ENCODE data around the gene RASGRP2.

Gene RASGRP2

DNA sequence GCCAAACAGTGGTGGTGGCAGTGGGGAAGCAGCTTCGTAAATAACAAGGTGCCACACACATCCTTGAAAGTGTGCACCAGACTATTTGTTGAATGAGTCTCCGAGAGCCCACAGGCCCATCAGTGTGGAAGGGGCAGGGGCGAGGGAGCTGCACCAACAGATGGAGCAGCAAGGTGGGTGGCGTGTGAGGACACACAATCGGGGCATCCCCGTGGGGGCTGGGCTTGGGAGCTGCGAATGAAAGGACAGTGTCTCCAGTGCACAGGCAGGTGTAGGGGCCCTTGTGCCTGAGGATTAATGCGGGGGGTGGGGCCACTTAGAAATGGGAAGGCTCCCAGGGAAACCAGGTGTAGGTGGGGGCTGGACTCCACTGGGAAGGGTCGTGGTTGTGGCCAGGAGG lies 23.8 kb downstream of the RASGRP2 start:
- in situ Hi-C loops (cut with HindIII; ENCODE audit: low sequenced_read_pairs), result no loop called here
- TF ChIP-seq, protein P1, sequence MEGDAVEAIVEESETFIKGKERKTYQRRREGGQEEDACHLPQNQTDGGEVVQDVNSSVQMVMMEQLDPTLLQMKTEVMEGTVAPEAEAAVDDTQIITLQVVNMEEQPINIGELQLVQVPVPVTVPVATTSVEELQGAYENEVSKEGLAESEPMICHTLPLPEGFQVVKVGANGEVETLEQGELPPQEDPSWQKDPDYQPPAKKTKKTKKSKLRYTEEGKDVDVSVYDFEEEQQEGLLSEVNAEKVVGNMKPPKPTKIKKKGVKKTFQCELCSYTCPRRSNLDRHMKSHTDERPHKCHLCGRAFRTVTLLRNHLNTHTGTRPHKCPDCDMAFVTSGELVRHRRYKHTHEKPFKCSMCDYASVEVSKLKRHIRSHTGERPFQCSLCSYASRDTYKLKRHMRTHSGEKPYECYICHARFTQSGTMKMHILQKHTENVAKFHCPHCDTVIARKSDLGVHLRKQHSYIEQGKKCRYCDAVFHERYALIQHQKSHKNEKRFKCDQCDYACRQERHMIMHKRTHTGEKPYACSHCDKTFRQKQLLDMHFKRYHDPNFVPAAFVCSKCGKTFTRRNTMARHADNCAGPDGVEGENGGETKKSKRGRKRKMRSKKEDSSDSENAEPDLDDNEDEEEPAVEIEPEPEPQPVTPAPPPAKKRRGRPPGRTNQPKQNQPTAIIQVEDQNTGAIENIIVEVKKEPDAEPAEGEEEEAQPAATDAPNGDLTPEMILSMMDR (IDR thresholded peaks at IDR 0.05; ENCODE audit: low read depth, low read length, missing control alignments), result no peak
- H3K4me3 ChIP-seq (ENCODE audit: low read depth, low read length), result no peak overlapping the region
- DNase-seq (ENCODE audit: low read depth), result no peak

DNA sequence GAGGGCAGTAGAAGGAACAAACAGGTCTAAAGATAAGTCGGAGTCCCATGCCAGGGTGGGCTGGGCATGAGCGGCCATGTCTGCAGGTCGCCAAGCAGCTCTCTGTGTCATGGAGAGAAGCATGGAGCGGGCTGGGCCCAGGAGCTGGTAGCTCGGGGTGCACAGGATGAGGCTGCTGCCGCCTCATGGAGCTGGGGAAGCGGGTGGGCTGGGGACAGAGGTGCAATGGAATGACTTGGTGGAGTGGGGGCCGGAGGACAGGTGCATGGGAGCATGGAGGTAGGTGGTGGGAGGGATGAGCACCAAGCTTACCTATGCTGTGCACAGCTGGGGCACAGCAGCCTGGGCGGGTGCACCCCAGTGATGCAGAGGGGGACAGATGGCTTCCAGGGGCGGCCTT lies 24.5 kb downstream of the RASGRP2 start:
- no peak overlapping the region for H3K4me3 ChIP-seq (ENCODE audit: low read depth, low read length)
- DNase-seq (ENCODE audit: low read depth), result no peak
- in situ Hi-C loops (cut with HindIII; ENCODE audit: low sequenced_read_pairs), result loop anchor here (5.0 to 10.0 kb wide), 2 partner anchors 33 to 55 kb away; partner anchors contain the start of gene SF1
- TF ChIP-seq, protein P1 (IDR thresholded peaks at IDR 0.05; ENCODE audit: low read depth, low read length, missing control alignments), result no peak

DNA sequence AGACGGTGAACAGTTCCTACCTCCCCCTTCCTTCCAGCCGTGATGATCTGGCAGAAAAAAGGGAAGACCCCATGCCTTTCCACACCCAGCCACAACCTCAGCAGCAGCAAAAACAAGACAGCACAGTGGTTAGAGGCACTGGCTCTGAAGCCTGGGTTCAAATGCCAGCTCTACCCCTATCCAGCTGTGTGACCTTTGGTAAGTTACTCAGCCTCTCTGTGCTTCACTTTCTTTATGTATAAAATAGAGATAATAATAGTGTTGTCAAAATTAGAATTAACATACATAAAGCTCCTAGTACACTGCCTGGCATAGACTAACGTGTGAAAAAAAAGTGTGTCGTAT lies 25.2 kb downstream of the RASGRP2 start:
- in situ Hi-C loops (cut with HindIII; ENCODE audit: low sequenced_read_pairs), result loop anchor here (5.0 to 10.0 kb wide), 2 partner anchors 34 to 56 kb away; partner anchors contain the start of gene SF1
- H3K4me3 ChIP-seq (ENCODE audit: low read depth, low read length), result no peak overlapping the region
- DNase-seq (ENCODE audit: low read depth), result no peak
- TF ChIP-seq, protein P1 (IDR thresholded peaks at IDR 0.05; ENCODE audit: low read depth, low read length, missing control alignments), result no peak

DNA sequence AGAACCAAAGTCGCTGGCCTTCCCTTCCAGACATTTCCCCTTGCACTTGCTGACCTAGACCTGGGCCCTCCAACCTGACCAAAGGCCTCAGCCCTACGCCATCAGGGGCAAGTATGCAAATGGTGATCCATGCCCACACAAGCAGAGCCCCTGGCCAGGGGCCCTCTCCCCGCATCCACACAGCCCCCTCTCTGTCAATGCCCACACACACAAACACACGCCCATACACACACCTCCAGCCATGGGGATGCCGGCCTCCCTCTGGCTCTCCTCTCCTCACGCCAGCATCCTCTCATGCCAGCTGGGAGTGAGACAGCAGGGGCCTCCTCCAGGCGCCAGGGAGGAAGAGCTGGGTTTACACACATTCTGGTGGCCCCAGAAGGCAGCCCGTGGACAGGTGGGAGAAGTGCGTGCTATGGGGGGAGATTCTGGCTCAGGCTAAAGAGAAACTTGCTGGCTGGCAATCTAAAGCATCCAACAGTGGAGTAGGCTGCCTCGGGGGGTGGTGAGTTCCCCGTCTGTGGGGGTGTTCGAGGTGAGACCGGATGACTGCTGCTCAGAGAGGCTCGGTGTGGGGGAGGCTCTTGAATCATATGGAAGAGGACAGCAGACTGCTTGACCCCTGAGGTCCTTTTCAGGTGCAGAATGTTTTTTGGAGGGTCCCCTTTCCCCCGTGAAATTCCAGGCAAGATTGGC lies 25.7 kb downstream of the RASGRP2 start:
- TF ChIP-seq, protein P1 (IDR thresholded peaks at IDR 0.05; ENCODE audit: low read depth, low read length, missing control alignments), result no peak
- in situ Hi-C loops (cut with HindIII; ENCODE audit: low sequenced_read_pairs), result loop anchor here (5.0 to 10.0 kb wide), 2 partner anchors 34 to 57 kb away; partner anchors contain the start of gene SF1
- no peak overlapping the region for H3K4me3 ChIP-seq (ENCODE audit: low read depth, low read length)
- DNase-seq (ENCODE audit: low read depth), result no peak

DNA sequence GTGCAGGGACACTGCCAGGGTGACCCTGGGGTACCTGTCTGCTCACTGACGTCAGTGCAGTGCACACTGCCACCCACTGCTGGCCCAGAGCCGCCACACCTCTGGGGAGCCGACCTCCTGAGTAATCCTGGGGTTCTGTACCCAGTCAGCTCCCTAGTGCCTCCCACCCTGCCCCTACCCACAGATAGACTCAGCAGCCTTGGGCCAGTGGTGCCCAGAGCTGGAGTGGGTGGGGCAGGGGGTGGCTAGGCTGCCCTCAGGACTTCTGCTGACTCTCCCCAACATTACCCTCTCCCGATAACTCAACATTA lies 26.7 kb downstream of the RASGRP2 start:
- TF ChIP-seq, protein P1 (IDR thresholded peaks at IDR 0.05; ENCODE audit: low read depth, low read length, missing control alignments), result no peak
- in situ Hi-C loops (cut with HindIII; ENCODE audit: low sequenced_read_pairs), result loop anchor here (5.0 to 10.0 kb wide), 2 partner anchors 35 to 58 kb away; partner anchors contain the start of gene SF1
- no peak overlapping the region for H3K4me3 ChIP-seq (ENCODE audit: low read depth, low read length)
- no peak for DNase-seq (ENCODE audit: low read depth)

DNA sequence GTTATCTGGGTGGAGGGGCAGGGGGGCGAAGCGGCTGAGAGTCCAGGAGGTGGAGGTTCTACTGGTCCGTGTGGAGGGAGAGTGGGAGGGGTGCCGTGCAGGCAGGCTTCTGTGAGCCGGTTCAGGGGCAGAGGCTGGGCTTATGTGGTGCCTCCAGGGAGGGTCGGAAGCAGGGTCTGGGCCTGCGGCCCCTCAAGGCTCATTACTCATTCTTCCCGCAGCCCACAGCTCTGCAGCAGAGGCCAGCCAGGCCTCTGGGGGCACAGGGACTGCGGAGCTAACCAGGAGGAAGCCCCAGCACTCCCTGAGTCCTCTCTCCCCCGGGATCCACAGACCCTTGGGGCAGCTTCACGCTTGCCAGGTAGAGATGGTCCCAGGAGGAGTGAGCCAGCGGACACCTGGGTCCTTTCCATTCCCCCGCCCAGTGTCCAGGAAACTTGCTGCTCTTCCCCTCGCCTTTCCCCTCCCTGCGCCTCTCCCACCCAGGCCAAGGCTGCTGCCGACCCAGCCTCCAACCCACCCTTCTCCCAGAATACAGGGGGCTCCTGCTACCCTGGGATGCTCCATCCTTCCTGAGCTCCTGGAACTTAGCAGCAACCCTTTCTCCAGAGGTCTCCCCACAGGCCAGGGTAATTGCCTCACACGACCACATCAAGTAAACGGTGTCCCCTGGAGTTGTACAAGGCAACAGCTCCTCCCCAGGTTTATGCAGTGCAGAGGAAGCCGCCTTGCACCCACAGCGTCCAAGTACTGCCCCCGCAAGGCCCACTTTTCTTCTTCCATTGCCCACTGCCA lies 27.3 kb downstream of the RASGRP2 start:
- no peak for DNase-seq (ENCODE audit: low read depth)
- in situ Hi-C loops (cut with HindIII; ENCODE audit: low sequenced_read_pairs), result loop anchor here (5.0 to 10.0 kb wide), 2 partner anchors 36 to 58 kb away; partner anchors contain the start of gene SF1
- H3K4me3 ChIP-seq (ENCODE audit: low read depth, low read length), result no peak overlapping the region
- TF ChIP-seq, protein P1 (IDR thresholded peaks at IDR 0.05; ENCODE audit: low read depth, low read length, missing control alignments), result no peak

All from astrocyte of the cerebellum (primary cell).